HG03064 (cell line): ENCODE measurements around the gene ZNF667.

ENCODE experiments used
- ATAC-seq: cut with Tn5 transposase; IDR thresholded peaks from one replicate; pipeline ENCODE4 v1.9.1; 2021; ENCODE audit warnings: low read depth; ENCODE audit not compliant: unreplicated experiment

Gene ZNF667

DNA sequence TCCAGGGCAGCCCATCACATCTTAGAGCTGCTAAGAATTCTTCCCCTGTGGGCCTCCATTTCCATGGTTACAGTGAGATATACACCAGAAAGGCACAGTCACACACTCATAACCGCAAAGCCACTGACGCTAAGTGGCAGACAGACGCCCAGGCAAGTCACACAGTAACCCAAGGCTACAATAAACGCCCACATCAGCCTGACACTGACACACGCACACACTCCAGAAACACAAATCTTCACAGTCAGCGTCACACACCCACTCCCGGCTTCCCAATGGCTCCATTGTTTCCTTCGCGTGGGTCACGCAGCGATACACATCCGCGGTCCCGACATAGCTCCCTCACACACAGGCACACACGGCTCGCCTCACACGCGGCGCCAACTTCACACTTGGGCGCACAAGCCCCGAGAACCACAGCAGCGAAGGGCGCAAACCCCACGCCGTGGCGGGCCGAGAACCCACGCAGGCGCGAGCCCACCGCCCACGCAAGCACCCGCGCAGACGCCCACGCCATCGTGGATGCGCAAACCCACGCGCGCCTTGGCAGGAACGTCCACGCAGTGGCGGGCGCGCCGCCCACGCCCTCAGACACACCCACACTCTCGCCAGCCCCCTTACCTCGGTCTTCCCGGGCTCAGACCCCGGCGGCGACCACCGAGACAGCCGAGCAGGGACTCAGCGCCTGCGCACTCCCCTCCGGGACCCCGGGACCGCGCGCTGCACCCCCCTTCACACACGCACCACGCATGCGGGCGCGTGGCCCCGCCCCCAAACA, at the start of gene ZNF667:
TSS of gene ZNF667 (minus strand) at position 695 of the 778 bp plus-strand sequence. CDS start 14,975 bp downstream, outside the sequence.
- no peak for ATAC-seq

DNA sequence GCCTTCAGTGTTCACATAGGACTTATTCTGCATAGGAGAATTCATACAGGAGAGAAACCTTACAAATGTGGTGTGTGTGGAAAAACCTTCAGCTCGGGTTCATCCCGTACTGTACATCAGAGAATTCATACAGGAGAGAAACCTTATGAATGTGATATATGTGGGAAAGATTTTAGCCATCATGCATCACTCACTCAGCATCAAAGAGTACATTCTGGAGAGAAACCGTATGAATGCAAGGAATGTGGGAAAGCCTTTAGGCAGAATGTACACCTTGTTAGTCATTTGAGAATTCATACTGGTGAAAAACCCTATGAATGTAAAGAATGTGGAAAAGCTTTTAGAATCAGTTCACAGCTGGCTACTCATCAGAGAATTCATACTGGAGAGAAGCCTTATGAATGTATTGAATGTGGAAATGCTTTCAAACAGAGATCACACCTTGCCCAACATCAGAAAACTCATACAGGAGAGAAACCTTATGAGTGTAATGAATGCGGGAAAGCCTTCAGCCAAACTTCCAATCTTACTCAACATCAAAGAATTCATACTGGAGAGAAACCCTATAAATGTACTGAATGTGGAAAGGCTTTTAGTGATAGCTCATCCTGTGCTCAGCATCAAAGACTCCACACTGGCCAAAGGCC, 48.2 kb upstream of the ZNF667 start:
- ATAC-seq = no peak

DNA sequence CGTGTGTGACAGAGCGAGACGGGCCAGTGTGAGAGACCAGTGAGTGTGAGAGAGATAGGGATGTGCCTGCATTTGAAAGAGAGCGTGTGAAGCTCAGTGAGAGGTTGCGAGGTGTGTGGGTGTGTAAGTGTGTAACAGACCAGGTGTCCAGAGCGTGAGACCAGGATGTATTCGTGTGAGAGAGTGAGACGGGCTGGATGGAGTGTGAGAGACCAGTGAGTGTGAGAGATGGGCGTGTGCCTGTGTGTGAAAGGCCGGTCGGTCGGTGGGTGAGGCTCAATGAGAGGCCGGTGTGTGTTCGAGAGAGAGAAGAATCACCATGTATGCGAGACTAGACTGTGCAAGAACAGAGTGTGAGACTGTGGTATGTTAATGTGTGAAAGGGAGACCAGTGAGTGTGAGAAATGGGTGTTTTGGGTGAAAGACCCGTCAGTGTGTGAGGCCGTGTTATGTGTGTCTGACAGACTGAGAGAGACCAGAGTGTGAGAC, 31.2 kb upstream of the ZNF667 start:
- ATAC-seq = no peak

DNA sequence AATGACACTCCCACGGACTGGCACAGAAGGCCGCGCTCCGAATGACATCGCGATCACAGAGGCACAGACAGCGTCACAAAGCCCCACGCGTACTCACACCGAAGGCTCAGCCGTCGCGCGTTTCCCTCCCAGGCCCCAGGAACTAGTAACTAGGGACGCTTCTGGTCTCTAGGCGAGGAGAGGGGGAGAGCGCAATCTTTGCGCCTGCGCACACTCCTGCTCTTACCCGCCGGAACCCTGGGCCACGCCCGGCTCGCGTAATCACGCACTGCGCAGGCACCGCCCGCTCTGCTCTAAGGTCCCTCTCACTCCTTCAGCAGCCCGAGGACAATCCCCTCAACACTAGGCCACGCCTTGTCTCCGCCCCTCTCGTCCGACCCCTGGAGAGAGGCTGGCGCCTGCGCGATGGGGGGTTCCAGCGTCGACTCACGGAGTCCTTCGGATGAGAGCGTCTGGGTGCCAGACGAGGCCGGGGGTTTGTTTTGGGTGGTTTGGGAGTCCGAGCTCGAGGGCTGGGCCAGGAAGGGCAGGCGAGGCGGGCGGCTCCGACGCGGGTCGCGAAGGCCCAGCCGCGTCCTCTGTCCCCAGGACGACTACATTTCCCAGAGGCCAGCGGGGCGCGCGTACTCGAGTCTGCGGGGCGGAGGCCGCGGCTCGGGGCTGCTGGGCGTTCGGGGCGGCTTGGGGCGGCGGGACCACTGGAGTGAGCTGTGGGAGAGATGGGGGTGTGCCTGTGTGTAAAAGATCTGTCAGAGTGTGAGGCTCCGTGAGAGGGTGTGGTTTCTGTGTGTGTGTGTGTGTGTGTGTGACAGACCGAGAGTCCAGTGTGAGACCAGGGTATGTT, 30.5 kb upstream of the ZNF667 start, which contains the start of gene ZNF471:
TSS of gene ZNF471 (plus strand) at position 410 of the 844 bp plus-strand sequence. CDS start 3,717 bp downstream, outside the sequence.
- no peak for ATAC-seq

DNA sequence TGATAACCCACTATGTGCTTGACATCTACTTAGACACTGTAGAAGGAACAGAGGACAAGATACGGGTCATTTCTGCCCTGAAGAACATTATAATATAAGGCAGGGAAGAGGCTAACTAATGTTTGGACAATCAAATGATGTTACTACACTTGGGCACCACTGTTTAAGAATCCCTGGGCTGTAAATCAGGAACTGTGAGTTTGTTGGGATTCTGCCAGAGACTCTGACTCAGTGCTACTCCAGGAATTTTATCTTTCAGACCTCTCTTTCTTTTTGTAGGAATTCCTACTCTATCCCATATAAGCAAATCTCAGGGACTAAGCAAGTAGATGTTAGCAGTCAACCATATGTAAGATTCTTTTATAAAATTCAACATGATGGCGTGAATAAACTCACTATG, 27.4 kb upstream of the ZNF667 start:
- ATAC-seq = no peak

DNA sequence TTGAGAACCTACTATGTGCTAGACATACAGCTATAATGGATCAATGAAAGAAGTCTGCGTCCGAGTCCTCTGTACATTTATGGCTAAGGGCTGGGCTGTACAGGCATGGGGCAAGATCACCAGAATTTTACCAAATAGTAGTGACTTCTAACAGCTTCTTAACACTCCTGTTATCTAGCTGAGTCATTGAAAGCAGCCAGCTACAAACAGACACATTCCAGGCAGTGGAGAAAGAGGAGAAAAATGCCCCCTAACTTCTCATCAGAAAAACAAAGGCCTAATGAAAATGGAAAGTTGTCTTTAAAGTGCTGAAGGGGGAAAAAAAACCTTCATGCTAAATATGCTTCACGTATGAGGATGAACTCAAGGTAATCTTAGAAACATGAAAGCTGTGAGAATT, 14.3 kb upstream of the ZNF667 start:
- ATAC-seq = no peak

DNA sequence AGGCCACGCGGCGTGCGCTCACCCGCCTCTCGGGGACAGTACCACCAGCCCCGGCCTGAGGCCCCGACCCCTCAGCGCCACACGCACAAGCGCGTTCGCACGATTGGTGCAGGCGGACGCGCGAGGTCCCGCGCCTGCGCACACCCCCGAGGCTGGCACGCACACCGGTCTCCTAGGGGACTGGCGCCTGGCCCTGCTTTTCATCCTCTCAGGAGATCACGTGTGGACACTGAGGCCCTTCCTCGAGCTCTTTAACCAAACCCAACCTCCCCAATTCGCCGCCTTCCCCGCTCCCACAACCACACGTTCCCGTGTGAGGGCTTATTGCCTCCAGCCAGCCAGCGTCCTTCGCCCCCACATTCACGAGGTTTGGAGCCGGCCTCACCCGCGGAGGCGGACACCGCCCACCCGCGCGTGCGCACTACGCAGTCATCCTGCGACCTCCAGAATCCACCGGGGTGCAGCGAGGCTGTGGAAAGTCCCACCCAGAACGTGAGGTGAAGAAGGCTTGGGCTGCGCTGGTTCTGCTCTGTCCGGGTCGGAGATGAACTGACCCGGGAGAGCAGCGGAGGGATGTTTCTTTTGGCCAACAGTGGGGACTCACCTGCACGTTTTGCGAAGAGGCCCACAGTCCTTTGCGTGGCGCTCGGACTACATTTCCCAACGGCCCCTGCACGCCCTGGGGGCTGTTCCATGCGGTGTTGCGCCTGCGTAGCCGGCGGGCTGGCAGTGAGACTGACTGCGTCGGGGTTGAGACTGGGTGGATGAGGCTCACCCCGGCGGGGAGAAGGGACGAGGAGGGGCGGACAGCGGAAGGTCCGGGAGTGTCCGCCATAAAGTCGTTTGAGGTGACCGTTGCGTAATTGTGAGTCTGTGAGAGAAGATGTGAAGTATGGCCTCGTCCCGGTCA, 539 bp upstream of the ZNF667 start:
- ATAC-seq = no peak

DNA sequence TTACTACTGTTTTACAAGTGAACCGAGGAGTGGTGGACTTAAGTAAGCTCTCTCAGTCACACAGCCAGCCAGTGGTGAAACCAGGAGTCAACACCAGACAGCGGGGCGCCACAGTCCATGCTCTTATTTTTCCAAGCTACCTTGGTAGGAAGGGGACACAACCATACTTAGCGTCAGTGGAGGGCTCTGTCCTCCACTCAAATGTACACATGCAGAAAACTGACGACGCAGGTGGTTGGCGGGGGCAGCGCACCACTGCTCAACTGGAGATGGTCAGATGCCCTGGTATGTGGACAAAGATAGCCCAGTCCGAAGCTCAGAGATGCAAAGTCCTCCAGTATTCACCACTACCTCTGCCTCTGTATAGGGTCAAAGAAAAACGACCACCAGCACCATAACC, 1.1 kb downstream of the ZNF667 start:
- ATAC-seq = no peak

DNA sequence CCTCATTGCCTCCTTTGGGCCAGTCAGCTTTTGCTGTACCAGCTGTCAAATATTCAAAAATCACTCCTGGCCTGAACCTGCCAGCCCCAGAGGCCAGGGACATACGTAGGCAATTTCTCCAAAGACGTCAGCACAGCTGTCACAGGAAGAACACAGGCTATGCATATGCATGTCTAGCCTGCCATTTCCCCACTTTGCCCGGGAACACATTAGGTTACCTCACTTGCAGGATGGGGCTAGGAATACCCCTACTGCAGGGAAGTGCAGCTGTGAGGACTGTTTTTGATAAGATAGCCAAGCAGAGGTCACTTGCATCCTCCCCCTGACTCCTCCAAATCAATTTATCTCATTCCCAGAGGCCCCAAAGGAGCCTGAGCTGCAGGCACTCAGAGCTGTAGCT, 2.8 kb downstream of the ZNF667 start:
- no peak for ATAC-seq

DNA sequence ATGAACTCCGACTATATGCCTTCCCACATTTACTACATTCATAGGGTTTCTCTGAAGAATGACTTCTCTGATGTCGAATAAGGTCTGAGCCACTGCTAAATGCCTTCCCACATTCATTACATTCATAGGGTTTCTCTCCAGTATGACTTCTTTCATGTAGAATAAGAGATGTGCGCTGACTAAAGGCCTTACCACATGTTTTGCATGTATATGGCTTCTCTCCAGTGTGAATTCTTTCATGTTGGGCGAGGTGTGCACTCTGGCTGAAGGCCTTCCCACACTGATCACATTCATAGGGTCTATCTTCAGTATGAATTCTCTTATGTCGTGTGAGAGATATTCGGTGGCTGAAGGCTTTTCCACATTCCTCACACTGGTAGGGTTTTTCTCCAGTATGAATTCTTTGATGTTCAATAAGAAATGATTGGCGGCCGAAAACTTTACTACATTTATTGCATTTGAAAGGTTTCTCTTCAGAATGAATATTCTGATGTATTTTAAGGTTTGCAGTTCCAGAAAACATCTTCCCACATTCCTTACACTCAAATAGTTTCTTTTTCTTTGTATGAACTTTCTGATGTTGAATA, 35.8 kb downstream of the ZNF667 start:
- ATAC-seq = no peak

DNA sequence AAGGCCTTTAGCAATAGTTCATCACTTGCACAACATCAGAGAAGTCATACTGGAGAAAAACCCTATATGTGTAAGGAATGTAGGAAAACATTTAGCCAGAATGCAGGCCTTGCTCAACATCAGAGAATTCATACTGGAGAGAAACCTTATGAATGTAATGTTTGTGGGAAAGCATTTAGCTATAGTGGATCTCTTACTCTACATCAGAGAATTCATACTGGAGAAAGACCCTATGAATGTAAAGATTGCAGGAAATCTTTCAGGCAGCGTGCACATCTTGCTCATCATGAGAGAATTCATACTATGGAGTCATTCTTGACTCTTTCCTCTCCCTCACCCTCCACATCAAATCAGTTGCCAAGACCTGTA, 53.2 kb downstream of the ZNF667 start:
- no peak for ATAC-seq

DNA sequence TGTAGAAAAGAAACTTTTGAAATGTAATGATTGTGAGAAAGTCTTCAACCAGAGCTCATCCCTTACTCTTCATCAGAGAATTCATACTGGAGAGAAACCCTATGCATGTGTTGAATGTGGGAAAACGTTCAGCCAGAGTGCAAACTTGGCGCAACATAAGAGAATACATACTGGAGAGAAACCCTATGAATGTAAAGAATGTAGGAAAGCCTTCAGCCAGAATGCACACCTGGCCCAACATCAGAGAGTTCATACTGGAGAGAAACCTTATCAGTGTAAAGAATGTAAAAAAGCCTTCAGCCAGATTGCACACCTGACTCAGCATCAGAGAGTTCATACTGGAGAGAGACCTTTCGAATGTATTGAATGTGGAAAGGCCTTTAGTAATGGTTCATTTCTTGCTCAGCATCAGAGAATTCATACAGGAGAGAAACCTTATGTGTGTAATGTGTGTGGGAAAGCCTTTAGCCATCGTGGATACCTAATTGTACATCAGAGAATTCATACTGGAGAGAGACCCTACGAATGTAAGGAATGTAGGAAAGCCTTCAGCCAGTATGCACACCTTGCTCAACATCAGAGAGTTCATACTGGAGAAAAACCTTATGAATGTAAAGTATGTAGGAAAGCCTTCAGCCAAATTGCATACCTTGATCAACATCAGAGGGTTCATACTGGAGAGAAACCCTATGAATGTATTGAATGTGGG, 53.7 kb downstream of the ZNF667 start:
- ATAC-seq = no peak

DNA sequence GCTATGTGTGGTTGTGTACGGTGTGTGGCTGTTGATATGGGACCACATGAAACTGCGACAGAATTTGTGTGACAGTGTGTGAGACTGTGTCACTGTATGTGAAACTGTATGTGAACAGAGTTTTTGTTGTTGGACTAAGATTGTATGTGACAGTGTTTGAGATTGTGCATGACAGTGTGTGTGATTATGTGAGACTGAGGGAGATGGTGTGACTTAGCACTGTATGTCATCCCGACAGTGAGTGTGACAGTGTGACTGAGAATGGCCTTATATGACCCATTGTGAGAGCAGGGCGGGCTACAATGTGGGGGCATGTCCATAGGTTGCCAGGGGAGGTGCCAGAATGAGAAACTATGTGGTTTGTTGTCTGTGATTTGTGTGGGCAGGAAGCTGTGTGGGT, 72.1 kb downstream of the ZNF667 start:
- no peak for ATAC-seq

DNA sequence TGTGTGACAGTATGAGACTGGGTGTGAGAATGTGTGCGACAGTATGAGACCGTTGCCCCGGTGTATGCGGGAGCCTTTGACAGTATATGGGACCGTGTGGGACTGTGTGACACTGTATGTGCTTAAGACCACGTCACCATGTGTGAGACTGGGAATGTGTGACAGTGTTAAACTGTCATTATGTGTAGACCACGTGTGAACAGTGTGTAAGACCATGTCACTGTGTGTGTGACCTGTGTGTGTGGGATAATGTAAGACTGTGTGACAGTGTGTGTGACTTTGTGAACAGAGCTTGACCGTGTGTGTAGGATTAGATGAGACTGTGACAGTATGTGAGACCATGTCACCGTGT, 72.5 kb downstream of the ZNF667 start:
- ATAC-seq = peak; percentile 9

DNA sequence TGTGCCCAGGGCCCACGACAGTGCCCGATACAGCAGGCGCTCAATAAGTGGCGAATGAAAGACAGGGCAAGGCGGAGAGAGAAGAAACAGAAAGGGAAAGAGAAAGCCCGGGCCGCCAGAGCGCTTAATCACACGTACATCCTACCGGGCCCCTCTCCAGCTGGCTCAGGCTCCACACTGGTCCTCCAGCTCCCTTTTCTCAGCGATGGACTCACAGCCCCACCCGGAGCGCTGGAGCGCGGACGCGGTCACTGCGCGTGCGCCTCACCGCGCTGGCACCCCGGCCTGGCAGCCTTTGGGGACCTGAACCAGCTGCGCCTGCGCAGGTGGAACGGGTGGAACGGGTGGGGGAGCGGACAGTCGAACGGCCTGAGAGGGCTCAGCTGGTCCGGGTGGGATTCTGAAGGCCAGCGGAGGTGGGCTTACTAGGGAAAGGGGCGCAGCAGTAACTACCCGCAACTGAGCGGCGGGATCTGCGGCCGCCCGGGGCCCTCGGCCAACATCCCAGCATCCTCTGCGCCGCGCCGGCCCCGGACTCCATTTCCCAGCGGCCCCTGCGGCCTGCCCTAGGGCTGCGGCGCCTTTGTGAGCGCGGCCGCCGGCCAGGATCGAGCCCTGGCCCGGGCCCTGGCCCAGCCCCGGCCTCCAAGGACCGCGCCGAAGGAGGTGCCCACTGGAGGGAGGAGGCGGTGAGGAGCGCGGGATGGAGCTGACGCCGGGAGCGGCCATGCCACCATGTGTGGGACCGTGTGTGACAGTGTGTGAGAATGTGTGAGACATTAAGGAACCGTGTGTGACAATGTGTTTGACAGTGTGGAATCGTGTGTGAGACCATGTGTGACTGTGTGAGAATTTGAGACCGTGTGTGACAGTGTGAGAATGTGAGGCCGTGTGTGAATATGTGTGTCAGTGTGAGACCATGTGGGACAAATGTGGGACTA, 73.1 kb downstream of the ZNF667 start, which contains the start of gene ZNF583:
TSS of gene ZNF583 (plus strand) at position 569 of the 941 bp plus-strand sequence. CDS start 2,783 bp downstream, outside the sequence.
- ATAC-seq = peak; percentile 87

DNA sequence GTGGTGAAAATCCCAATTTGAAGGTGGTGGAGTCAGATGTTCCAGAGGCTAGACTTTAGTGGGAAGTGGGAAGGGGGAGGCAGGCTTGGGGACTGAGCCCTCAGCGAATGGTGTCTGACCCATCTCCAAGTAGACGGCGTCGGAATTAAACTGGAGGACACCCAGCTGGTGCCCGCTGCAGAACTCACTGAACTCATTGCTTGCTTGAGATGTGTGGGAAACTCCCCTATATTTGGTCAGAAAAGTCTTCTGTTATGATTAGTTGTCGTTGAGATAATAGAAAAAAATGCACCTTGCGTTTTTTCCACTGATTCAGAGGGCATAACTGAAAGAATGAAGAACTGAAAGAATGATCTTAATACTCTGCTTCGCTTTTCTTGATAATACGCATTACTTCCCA, 73.9 kb downstream of the ZNF667 start:
- no peak for ATAC-seq

DNA sequence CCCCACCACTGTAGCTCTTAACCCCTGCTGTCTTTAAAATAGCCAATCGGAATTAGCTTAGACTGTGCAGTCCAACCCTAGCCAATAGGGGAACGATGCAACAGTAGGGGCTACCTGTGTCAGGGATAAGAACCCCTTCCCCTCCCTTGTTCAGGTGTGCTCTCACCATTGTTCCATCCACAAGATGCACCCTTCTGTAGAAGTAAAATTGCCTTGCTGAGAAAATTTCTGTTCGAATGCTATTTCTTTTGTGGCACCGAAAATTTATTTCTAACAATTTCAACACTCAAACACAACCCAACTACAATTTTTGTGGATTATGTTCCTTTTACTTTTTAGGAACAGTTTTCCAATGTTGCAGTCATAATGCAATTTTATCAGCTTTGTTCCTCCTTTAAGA, 76.7 kb downstream of the ZNF667 start:
- ATAC-seq = no peak

DNA sequence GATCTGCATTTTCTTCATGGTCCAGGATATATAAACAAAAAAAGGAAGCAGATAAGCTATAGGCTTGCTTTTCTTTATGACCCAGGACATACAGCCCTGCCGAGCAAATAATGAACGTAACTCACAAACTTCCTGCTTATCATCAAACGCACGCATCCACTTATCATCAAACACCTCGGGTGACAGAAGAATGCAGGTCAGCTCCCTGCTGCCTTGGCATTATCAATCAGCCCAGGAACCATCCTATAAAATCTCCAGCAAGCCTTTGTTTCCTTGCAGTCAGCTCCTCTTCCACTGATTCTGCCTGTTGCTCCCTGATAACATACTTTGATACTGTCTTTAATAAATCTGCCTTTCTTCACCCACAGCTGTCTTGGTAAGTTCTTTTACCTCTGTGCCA, 78.3 kb downstream of the ZNF667 start:
- no peak for ATAC-seq
